ENCODE results near the gene FFAR3.

DNA sequence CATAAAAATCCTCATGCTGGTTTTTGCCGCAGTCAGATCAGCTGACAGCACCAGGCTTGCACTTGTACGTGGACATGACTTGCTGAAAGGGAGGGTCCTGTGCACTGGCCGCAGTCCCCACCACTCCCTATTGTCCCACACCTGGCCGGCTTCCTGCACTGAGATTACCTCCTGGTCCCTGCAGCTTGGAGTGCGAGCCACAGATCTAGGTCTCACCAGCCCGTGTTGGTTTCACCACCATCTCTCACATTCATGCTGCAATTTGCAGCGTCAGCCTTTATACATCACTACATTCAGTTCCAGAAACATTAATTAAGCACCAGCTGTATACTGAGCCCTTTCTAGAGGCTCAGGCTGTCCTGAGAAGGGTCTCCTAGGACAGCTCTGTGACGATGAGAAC lies 44.2 kb upstream of the FFAR3 start:
- TF ChIP-seq, protein P1, sequence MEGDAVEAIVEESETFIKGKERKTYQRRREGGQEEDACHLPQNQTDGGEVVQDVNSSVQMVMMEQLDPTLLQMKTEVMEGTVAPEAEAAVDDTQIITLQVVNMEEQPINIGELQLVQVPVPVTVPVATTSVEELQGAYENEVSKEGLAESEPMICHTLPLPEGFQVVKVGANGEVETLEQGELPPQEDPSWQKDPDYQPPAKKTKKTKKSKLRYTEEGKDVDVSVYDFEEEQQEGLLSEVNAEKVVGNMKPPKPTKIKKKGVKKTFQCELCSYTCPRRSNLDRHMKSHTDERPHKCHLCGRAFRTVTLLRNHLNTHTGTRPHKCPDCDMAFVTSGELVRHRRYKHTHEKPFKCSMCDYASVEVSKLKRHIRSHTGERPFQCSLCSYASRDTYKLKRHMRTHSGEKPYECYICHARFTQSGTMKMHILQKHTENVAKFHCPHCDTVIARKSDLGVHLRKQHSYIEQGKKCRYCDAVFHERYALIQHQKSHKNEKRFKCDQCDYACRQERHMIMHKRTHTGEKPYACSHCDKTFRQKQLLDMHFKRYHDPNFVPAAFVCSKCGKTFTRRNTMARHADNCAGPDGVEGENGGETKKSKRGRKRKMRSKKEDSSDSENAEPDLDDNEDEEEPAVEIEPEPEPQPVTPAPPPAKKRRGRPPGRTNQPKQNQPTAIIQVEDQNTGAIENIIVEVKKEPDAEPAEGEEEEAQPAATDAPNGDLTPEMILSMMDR (tag by site-specific recombination; IDR thresholded peaks at IDR 0.05) = no peak
- no peak for TF ChIP-seq ZNF513 (tag by site-specific recombination; IDR thresholded peaks at IDR 0.05)
- TF ChIP-seq, protein P2, sequence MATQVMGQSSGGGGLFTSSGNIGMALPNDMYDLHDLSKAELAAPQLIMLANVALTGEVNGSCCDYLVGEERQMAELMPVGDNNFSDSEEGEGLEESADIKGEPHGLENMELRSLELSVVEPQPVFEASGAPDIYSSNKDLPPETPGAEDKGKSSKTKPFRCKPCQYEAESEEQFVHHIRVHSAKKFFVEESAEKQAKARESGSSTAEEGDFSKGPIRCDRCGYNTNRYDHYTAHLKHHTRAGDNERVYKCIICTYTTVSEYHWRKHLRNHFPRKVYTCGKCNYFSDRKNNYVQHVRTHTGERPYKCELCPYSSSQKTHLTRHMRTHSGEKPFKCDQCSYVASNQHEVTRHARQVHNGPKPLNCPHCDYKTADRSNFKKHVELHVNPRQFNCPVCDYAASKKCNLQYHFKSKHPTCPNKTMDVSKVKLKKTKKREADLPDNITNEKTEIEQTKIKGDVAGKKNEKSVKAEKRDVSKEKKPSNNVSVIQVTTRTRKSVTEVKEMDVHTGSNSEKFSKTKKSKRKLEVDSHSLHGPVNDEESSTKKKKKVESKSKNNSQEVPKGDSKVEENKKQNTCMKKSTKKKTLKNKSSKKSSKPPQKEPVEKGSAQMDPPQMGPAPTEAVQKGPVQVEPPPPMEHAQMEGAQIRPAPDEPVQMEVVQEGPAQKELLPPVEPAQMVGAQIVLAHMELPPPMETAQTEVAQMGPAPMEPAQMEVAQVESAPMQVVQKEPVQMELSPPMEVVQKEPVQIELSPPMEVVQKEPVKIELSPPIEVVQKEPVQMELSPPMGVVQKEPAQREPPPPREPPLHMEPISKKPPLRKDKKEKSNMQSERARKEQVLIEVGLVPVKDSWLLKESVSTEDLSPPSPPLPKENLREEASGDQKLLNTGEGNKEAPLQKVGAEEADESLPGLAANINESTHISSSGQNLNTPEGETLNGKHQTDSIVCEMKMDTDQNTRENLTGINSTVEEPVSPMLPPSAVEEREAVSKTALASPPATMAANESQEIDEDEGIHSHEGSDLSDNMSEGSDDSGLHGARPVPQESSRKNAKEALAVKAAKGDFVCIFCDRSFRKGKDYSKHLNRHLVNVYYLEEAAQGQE (tag by site-specific recombination; IDR thresholded peaks at IDR 0.05) = no peak
- no peak for TF ChIP-seq SCRT1 (tag by site-specific recombination; IDR thresholded peaks at IDR 0.05; ENCODE audit: borderline replicate concordance)
- no peak for TF ChIP-seq ZNF600 (tag by site-specific recombination; IDR thresholded peaks at IDR 0.05)
- TF ChIP-seq ZNF2 (tag by site-specific recombination; IDR thresholded peaks at IDR 0.05) = no peak

Data from HEK293 (cell line).